Prostate gland (tissue), 2 donors: ENCODE data around the gene SHROOM3. TPM values are rescaled to one million over a fixed set of nuclear protein-coding genes. Genes with fewer than 3 reads are reported as not detected.

Experiments
- DNase-seq: peaks from one replicate; pipeline ENCODE4 v3.0.0-alpha.2; 2019; ENCODE audit warnings: low spot score
- H3K27ac ChIP-seq, 2 donors: fragments of 200-600 bp; sonication (generic); 2 replicates each; pipeline ENCODE4 v1.5.1; 2017 to 2019
- H3K27me3 ChIP-seq: fragments of 200-600 bp; sonication (generic); replicated peaks from 2 replicates; pipeline ENCODE4 v1.5.1; 2019; ENCODE audit not compliant: insufficient read depth
- H3K36me3 ChIP-seq, 2 donors: fragments of 200-600 bp; sonication (generic); 1 replicate in 1 of 2; 2 replicates in 1 of 2; pipeline versions ENCODE4 v1.5.1 to v1.8.1; 2017 to 2019
- H3K4me1 ChIP-seq: fragments of 200-600 bp; sonication (generic); replicated peaks from 2 replicates; pipeline ENCODE4 v1.5.1; 2019
- H3K4me3 ChIP-seq, 2 donors: fragments of 200-600 bp; sonication (generic); 2 replicates each; pipeline ENCODE4 v1.5.1; 2017 to 2019
- H3K9me3 ChIP-seq: fragments of 200-600 bp; sonication (generic); 2 replicates; pipeline ENCODE4 v1.5.1; 2017
- CTCF ChIP-seq, 4 experiments: fragments of 200-600 bp in 2 of 4; fragments of 450-650 bp in 2 of 4; sonication (generic) in 2 of 4; IDR thresholded peaks; 1 replicate in 3 of 4; 2 replicates in 1 of 4; pipeline ENCODE4 v1.5.1; 2016 to 2019; ENCODE audit warnings: antibody characterized with exemption in 4 of 4, mild to moderate bottlenecking in 2 of 4, moderate library complexity in 2 of 4
- POLR2A ChIP-seq: fragments of 450-650 bp; IDR thresholded peaks from one replicate; pipeline ENCODE4 v1.6.1; 2016; ENCODE audit warnings: antibody characterized with exemption, mild to moderate bottlenecking
- POLR2AphosphoS5 ChIP-seq: sonication (generic); formaldehyde crosslinking; IDR thresholded peaks from one replicate; pipeline ENCODE4 v1.6.1; 2017; ENCODE audit warnings: antibody characterized with exemption
- WGBS: methylation state at CpG from one replicate; pipeline ENCODE4 v1.1.5; 2018; 5-methylcytosine and 5-hydroxymethylcytosine counted together
- intact Hi-C: fragments of 100-400 bp; cut with DNase I; formaldehyde crosslinking; loops from one replicate; pipeline ENCODE4 v1.14.2; 2022
- total RNA-seq, 2 donors: library from RNA; depleted of rRNA; stranded (reverse); fragments of >200 nt; gene quantifications; one replicate each; pipeline ENCODE4 v1.1.0, GENCODE V29; 2016

Gene SHROOM3
- total RNA-seq, 2 donors from 2014 or later: 107 to 137 TPM

DNA sequence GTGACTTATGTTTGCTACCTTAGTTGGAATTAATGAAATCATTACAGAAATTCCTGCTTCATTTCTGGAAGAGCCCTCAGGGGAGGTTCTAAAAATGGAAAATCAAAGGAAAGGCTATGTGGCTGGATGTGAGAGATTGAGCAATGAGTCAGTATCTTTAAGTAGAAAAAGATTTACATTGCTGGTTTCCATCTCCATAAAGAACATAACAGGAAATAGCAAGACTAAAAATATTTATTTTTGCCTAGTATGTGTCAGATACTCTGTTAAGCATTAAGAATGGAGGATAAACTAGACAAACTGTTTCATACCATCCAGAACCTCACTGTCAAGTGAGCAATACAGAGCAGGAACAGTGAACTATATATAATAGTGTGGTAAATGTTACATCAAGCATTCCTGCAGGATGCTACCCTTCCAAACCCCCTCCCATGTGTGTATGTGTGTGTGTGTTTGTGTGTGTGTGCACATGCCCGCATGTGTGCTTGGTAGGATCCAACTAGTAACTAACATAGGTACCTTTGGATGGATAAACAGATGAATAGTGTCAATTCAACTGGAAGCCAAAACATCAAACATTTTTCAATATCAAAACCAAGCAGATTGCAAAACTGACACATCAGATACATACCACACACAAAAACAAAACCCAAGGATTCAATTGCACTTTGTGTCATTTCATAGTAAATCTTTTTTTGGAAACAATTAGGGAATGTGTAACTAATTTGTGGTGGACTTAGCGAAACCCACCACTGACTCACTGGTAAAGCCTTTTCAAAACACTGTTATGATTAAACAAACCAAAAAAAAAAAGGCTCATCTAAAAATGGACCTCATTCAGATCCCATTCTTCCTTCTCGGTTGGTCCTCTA is 223.4 kb downstream of the SHROOM3 start:
- Histone ChIP-seq H3K4me3 (no peak overlapping the region), H3K27ac (no peak overlapping the region), H3K4me1 (no peaks in the 10 kb centered on the region), H3K27me3 (no peaks in the 10 kb centered on the region), H3K36me3 (no peaks in the 10 kb centered on the region), H3K9me3 (no peaks in the 10 kb centered on the region)
- no peak for DNase-seq
- intact Hi-C loops: no loop called here
- TF ChIP-seq POLR2AphosphoS5 (no peak), POLR2A (no peak), CTCF (IDR thresholded peaks at IDR 0.05) (no peak)
- 93% methylated on average over 3 of the region's 3 CpGs for WGBS

DNA sequence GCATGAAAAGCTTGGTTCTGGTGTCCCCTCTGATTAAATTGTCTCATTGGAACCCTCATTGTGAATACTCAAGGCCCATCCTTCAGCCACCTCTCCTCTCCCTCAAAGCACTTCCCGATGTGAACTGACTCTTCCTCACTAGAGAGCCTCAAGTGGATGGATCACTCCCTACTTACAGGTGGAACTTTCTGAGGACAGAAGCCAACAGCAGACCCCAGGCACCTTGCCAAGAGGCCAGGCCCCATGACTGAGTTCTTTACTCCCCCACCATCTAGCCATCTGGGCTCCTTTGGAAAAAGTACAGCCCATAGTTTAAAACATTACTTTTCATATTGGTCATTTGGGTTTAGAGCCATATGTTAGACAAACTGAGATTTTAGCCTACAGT is 224.1 kb downstream of the SHROOM3 start:
- no peaks in the 10 kb centered on the region for H3K36me3 ChIP-seq
- H3K27ac ChIP-seq: no peak overlapping the region
- intact Hi-C loops: no loop called here
- TF ChIP-seq CTCF (IDR thresholded peaks at IDR 0.05) (no peak), POLR2A (no peak), POLR2AphosphoS5 (no peak)
- no peaks in the 10 kb centered on the region for H3K27me3 ChIP-seq
- no peak overlapping the region for H3K4me3 ChIP-seq
- no peaks in the 10 kb centered on the region for H3K9me3 ChIP-seq
- H3K4me1 ChIP-seq: no peaks in the 10 kb centered on the region
- no peak for DNase-seq
- WGBS: 95% methylated on average over 1 of the region's 1 CpG

- no peaks in the 10 kb centered on the region for H3K9me3 ChIP-seq
- no peak overlapping the region for H3K27ac ChIP-seq
- intact Hi-C loops: no loop called here
- TF ChIP-seq POLR2AphosphoS5: no peak
- no peak for TF ChIP-seq CTCF (IDR thresholded peaks at IDR 0.05)
- no peak for TF ChIP-seq POLR2A
- WGBS: 76% methylated on average over 1 of the region's 1 CpG
- H3K36me3 ChIP-seq: no peaks in the 10 kb centered on the region
- no peak for DNase-seq
- H3K4me1 ChIP-seq: no peaks in the 10 kb centered on the region
- H3K4me3 ChIP-seq: no peak overlapping the region
- H3K27me3 ChIP-seq: no peaks in the 10 kb centered on the region
Measured at GRCh38 chr4:76663824-76664223, 228.8 kb downstream of the SHROOM3 start.

GRCh38 chr4:76665153-76665552 is 230.1 kb downstream of the SHROOM3 start:
- Histone ChIP-seq H3K27ac (peak overlapping the region in 1 of 2 donors; percentile 11), H3K36me3 (no peaks in the 10 kb centered on the region), H3K27me3 (no peaks in the 10 kb centered on the region), H3K9me3 (no peaks in the 10 kb centered on the region), H3K4me3 (no peak overlapping the region), H3K4me1 (no peaks in the 10 kb centered on the region)
- DNase-seq: peak; percentile 84
- intact Hi-C loops: no loop called here
- no peak for TF ChIP-seq POLR2A
- TF ChIP-seq CTCF (IDR thresholded peaks at IDR 0.05): no peak
- TF ChIP-seq POLR2AphosphoS5: peak; percentile 66

- peak overlapping the region in 1 of 2 donors; percentile 11 for H3K27ac ChIP-seq
- H3K9me3 ChIP-seq: no peaks in the 10 kb centered on the region
- intact Hi-C loops: no loop called here
- H3K4me3 ChIP-seq: no peak overlapping the region
- H3K4me1 ChIP-seq: no peaks in the 10 kb centered on the region
- DNase-seq: no peak
- H3K36me3 ChIP-seq: no peaks in the 10 kb centered on the region
- H3K27me3 ChIP-seq: no peaks in the 10 kb centered on the region
- TF ChIP-seq CTCF (IDR thresholded peaks at IDR 0.05): no peak
- TF ChIP-seq POLR2AphosphoS5: no peak
- TF ChIP-seq POLR2A: no peak
- 96% methylated on average over 4 of the region's 4 CpGs for WGBS
Measured at GRCh38 chr4:76665721-76666120, 230.7 kb downstream of the SHROOM3 start.
